Measurements from ENCODE around the gene CAB39.

DNA sequence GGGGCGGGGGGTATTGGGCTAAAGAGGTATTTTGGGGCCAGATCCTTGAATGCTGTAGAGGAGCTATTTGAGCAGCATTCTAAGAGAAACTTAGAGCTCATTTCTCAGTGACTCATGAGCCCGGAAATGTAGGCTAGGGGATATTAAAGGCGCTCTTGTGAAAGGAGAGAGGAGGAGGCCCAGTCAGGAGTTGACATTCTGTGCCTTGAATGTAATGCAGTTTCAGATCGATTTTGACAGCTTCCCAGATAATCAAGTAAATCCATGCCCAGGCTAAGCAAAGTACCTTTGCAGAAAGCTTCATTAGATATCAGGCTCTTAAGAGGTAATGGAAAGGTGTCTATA is 1.5 kb downstream of the CAB39 start:
- TF ChIP-seq, protein P1, sequence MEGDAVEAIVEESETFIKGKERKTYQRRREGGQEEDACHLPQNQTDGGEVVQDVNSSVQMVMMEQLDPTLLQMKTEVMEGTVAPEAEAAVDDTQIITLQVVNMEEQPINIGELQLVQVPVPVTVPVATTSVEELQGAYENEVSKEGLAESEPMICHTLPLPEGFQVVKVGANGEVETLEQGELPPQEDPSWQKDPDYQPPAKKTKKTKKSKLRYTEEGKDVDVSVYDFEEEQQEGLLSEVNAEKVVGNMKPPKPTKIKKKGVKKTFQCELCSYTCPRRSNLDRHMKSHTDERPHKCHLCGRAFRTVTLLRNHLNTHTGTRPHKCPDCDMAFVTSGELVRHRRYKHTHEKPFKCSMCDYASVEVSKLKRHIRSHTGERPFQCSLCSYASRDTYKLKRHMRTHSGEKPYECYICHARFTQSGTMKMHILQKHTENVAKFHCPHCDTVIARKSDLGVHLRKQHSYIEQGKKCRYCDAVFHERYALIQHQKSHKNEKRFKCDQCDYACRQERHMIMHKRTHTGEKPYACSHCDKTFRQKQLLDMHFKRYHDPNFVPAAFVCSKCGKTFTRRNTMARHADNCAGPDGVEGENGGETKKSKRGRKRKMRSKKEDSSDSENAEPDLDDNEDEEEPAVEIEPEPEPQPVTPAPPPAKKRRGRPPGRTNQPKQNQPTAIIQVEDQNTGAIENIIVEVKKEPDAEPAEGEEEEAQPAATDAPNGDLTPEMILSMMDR (IDR thresholded peaks at IDR 0.05) = no peak
- no peak for TF ChIP-seq ZFX (IDR thresholded peaks at IDR 0.05; ENCODE audit: borderline replicate concordance)
